Nephron (organoid): ENCODE results near the gene LRRC71.
A peak's percentile ranks its signal among the peaks of the same experiment; 100 is the strongest.

ENCODE experiments used
- H3K27ac Mint-ChIP-seq, 3 experiments: 2 replicates each; pipeline ENCODE4 v1.8.0; 2020; ENCODE audit warnings: mixed read lengths in 3 of 3, mild to moderate bottlenecking in 2 of 3, moderate library complexity in 1 of 3
- H3K27me3 Mint-ChIP-seq: 2 replicates; pipeline ENCODE4 v1.8.0; 2021; ENCODE audit warnings: low read depth, mild to moderate bottlenecking, moderate library complexity, mixed read lengths
- H3K36me3 Mint-ChIP-seq: 2 replicates; pipeline ENCODE4 v1.8.0; 2020; ENCODE audit warnings: low read depth, mixed read lengths
- H3K4me1 Mint-ChIP-seq: 2 replicates; pipeline ENCODE4 v1.8.0; 2020; ENCODE audit warnings: mixed read lengths
- H3K4me3 Mint-ChIP-seq, 3 experiments: 2 replicates each; pipeline ENCODE4 v1.8.0; 2020; ENCODE audit warnings: mild to moderate bottlenecking in 3 of 3, mixed read lengths in 3 of 3, moderate library complexity in 2 of 3
- H3K9me3 Mint-ChIP-seq: 2 replicates; pipeline ENCODE4 v1.8.0; 2020; ENCODE audit warnings: mixed read lengths
- TF ChIP-seq, protein P1 (sequence below), 3 experiments: fragments of 200-600 bp; sonication (generic); IDR thresholded peaks; one replicate each; pipeline ENCODE4 v1.5.0; 2021; ENCODE audit warnings: antibody characterized with exemption in 3 of 3; ENCODE audit not compliant: unreplicated experiment in 3 of 3

The LRRC71 gene

GRCh38 chr1:156905176-156905575 is 15.3 kb upstream of the LRRC71 start:
- no peaks in the 10 kb centered on the region for H3K9me3 Mint-ChIP-seq
- peak overlapping the region; percentile 31 to 94 (median 62) for H3K27ac Mint-ChIP-seq
- H3K27me3 Mint-ChIP-seq = peaks cover 11% of the 10 kb centered on the region
- H3K4me3 Mint-ChIP-seq = no peak overlapping the region
- TF ChIP-seq, protein P1, sequence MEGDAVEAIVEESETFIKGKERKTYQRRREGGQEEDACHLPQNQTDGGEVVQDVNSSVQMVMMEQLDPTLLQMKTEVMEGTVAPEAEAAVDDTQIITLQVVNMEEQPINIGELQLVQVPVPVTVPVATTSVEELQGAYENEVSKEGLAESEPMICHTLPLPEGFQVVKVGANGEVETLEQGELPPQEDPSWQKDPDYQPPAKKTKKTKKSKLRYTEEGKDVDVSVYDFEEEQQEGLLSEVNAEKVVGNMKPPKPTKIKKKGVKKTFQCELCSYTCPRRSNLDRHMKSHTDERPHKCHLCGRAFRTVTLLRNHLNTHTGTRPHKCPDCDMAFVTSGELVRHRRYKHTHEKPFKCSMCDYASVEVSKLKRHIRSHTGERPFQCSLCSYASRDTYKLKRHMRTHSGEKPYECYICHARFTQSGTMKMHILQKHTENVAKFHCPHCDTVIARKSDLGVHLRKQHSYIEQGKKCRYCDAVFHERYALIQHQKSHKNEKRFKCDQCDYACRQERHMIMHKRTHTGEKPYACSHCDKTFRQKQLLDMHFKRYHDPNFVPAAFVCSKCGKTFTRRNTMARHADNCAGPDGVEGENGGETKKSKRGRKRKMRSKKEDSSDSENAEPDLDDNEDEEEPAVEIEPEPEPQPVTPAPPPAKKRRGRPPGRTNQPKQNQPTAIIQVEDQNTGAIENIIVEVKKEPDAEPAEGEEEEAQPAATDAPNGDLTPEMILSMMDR (IDR thresholded peaks at IDR 0.05; ENCODE audit: unreplicated experiment in 3 of 3) = no peak
- H3K36me3 Mint-ChIP-seq = peaks cover 10% of the 10 kb centered on the region
- H3K4me1 Mint-ChIP-seq = peaks cover 54% of the 10 kb centered on the region

- Mint-ChIP-seq H3K4me3 (no peak overlapping the region), H3K27me3 (peaks cover 11% of the 10 kb centered on the region), H3K4me1 (peaks cover 49% of the 10 kb centered on the region), H3K27ac (peak overlapping the region; percentile 31 to 40 (median 35)), H3K36me3 (peaks cover 10% of the 10 kb centered on the region), H3K9me3 (no peaks in the 10 kb centered on the region)
- TF ChIP-seq, protein P1 (IDR thresholded peaks at IDR 0.05; ENCODE audit: unreplicated experiment in 3 of 3) = no peak
These were observed 14.8 kb upstream of the LRRC71 start for GRCh38 chr1:156905651-156906050.

GRCh38 chr1:156906206-156906906 is 14.1 kb upstream of the LRRC71 start:
- H3K27me3 Mint-ChIP-seq = peaks cover 11% of the 10 kb centered on the region
- TF ChIP-seq, protein P1 (IDR thresholded peaks at IDR 0.05; ENCODE audit: unreplicated experiment in 3 of 3) = no peak
- no peak overlapping the region for H3K4me3 Mint-ChIP-seq
- H3K4me1 Mint-ChIP-seq = peaks cover 45% of the 10 kb centered on the region
- H3K36me3 Mint-ChIP-seq = peaks cover 10% of the 10 kb centered on the region
- no peaks in the 10 kb centered on the region for H3K9me3 Mint-ChIP-seq
- H3K27ac Mint-ChIP-seq = peak overlapping the region in 2 of 3 experiments; percentile 1 to 40

DNA sequence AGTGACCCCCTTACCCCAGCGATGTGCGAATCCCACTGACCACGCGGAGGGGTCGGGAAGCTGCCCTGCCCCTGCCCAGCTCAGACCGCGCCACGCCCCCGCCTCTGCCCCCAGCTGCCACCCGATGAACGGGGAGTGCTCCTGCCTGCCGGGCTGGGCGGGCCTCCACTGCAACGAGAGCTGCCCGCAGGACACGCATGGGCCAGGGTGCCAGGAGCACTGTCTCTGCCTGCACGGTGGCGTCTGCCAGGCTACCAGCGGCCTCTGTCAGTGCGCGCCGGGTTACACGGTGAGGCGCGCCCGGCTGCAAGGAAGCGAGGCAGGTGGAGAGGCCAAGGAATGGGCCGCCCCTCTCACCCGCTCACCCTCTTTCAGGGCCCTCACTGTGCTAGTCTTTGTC is 11.9 kb upstream of the LRRC71 start:
- no peaks in the 10 kb centered on the region for H3K9me3 Mint-ChIP-seq
- TF ChIP-seq, protein P1 (IDR thresholded peaks at IDR 0.05; ENCODE audit: unreplicated experiment in 3 of 3) = no peak
- peaks cover 34% of the 10 kb centered on the region for H3K4me1 Mint-ChIP-seq
- peaks cover 10% of the 10 kb centered on the region for H3K36me3 Mint-ChIP-seq
- H3K4me3 Mint-ChIP-seq = no peak overlapping the region
- H3K27ac Mint-ChIP-seq = peak overlapping the region in 1 of 3 experiments; percentile 47
- H3K27me3 Mint-ChIP-seq = peaks cover 11% of the 10 kb centered on the region

DNA sequence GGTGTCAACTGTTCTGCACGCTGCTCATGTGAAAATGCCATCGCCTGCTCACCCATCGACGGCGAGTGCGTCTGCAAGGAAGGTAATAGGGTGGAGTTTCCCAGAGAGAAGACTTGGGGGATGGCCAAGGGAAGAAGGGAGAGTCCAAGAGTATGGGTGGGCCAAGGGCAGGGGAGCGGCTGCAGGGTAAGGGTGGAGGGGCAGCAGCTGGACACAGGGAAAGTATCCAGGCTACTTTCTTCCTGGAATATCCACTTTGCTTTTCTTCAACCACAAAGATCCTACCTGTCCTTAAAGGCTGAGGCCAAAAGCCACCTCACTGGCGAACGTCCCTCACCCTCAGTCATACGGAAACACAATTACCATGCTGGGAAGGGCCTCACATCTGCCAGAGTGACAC is 11.5 kb upstream of the LRRC71 start:
- Mint-ChIP-seq H3K4me1 (peaks cover 34% of the 10 kb centered on the region), H3K27me3 (peaks cover 11% of the 10 kb centered on the region), H3K27ac (peak overlapping the region in 2 of 3 experiments; percentile 33 to 47), H3K4me3 (no peak overlapping the region), H3K9me3 (no peaks in the 10 kb centered on the region), H3K36me3 (peaks cover 13% of the 10 kb centered on the region)
- TF ChIP-seq, protein P1 (IDR thresholded peaks at IDR 0.05; ENCODE audit: unreplicated experiment in 3 of 3) = no peak

DNA sequence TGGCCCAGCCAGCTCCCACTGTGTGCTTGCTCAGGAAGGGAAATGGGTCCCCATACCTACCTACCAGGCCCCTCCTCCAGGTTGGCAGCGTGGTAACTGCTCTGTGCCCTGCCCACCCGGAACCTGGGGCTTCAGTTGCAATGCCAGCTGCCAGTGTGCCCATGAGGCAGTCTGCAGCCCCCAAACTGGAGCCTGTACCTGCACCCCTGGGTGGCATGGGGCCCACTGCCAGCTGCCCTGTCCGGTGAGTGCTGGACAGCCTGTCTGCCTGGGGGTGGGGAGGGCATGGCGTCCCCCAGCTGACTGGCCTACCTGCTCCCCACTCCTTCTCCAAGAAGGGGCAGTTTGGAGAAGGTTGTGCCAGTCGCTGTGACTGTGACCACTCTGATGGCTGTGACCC is 10.8 kb upstream of the LRRC71 start:
- peaks cover 37% of the 10 kb centered on the region for H3K4me1 Mint-ChIP-seq

More for the DNA sequence above, 10.8 kb upstream of the LRRC71 start:
- no peak overlapping the region for H3K4me3 Mint-ChIP-seq
- H3K27ac Mint-ChIP-seq = no peak overlapping the region
- no peaks in the 10 kb centered on the region for H3K9me3 Mint-ChIP-seq
- H3K27me3 Mint-ChIP-seq = peaks cover 11% of the 10 kb centered on the region
- TF ChIP-seq, protein P1 (IDR thresholded peaks at IDR 0.05; ENCODE audit: unreplicated experiment in 3 of 3) = no peak
- H3K36me3 Mint-ChIP-seq = peaks cover 20% of the 10 kb centered on the region
